ENCODE measurements around the gene BTBD17. TPM values are rescaled to one million over a fixed set of nuclear protein-coding genes. Genes with fewer than 3 reads are reported as not detected.

The BTBD17 gene
- total and polyA plus RNA-seq, 12 donors, result not detected

DNA sequence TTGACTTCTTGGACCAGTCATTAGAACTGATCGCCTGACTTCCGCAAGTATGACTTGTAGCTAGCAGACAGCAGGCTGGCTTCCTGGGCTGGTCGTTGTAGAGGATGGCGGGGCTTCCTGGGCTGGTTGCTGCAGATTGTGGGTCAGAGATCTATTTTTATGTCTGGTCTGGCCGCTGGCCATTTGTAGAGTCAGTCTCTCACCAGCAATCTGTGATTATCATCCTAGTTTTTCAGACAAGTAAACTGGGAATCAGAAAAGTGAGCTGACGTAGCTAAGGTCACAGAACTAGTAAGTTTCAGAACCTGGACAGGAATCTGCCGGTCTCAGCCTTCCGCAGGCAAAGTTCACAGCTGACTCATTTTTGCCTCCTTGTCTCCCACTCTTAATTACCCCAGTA is 24.7 kb upstream of the BTBD17 start:
- 21 to 30% methylated on average over 8 of the region's 8 CpGs for WGBS, 2 donors
- peak; percentile 77 to 93 (median 88) for ATAC-seq
- Histone ChIP-seq H3K4me3 (no peak overlapping the region), H3K27ac (peak overlapping the region in 9 of 10 donors; percentile 56 to 81 (median 68)), H3K36me3 (no peaks in the 10 kb centered on the region), H3K4me1 (peaks cover 6 to 26% (median 14%) of the 10 kb centered on the region in 9 donors), H3K9me3 (no peaks in the 10 kb centered on the region), H3K27me3 (no peaks in the 10 kb centered on the region)
- DNase-seq, result peak; percentile 63 to 81
- TF ChIP-seq, protein P1, sequence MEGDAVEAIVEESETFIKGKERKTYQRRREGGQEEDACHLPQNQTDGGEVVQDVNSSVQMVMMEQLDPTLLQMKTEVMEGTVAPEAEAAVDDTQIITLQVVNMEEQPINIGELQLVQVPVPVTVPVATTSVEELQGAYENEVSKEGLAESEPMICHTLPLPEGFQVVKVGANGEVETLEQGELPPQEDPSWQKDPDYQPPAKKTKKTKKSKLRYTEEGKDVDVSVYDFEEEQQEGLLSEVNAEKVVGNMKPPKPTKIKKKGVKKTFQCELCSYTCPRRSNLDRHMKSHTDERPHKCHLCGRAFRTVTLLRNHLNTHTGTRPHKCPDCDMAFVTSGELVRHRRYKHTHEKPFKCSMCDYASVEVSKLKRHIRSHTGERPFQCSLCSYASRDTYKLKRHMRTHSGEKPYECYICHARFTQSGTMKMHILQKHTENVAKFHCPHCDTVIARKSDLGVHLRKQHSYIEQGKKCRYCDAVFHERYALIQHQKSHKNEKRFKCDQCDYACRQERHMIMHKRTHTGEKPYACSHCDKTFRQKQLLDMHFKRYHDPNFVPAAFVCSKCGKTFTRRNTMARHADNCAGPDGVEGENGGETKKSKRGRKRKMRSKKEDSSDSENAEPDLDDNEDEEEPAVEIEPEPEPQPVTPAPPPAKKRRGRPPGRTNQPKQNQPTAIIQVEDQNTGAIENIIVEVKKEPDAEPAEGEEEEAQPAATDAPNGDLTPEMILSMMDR (IDR thresholded peaks at IDR 0.05), result no peak
- intact Hi-C loops (cut with DNase I), result loop anchor here in 1 of 10 donors (5.0 kb wide), 1 partner anchor 36 kb away; no protein-coding TSS in a partner anchor

- Histone ChIP-seq H3K27ac (no peak overlapping the region), H3K36me3 (no peaks in the 10 kb centered on the region), H3K27me3 (no peaks in the 10 kb centered on the region), H3K4me3 (no peak overlapping the region), H3K4me1 (peaks cover 7 to 29% (median 18%) of the 10 kb centered on the region in 9 donors), H3K9me3 (no peaks in the 10 kb centered on the region)
- ATAC-seq, result no peak
- 88 to 93% methylated on average over 3 of the region's 3 CpGs for WGBS, 2 donors
- intact Hi-C loops (cut with DNase I), result loop anchor here in 1 of 10 donors (5.0 kb wide), 1 partner anchor 37 kb away; no protein-coding TSS in a partner anchor
- TF ChIP-seq, protein P1 (IDR thresholded peaks at IDR 0.05), result no peak
- DNase-seq, result no peak
These were observed 23.5 kb upstream of the BTBD17 start for GRCh38 chr17:74385201-74385600.

GRCh38 chr17:74383141-74383540 is 21.5 kb upstream of the BTBD17 start:
- H3K36me3 ChIP-seq, result no peaks in the 10 kb centered on the region
- H3K9me3 ChIP-seq, result no peaks in the 10 kb centered on the region
- 88 to 93% methylated on average over 5 of the region's 5 CpGs for WGBS, 2 donors
- TF ChIP-seq, protein P1 (IDR thresholded peaks at IDR 0.05), result no peak
- ATAC-seq, result no peak
- intact Hi-C loops (cut with DNase I), result loop anchor here in 2 of 10 donors (5.0 kb wide), 1 partner anchor 44 kb away; no protein-coding TSS in a partner anchor
- DNase-seq, result no peak
- H3K27me3 ChIP-seq, result no peaks in the 10 kb centered on the region
- no peak overlapping the region for H3K27ac ChIP-seq
- no peak overlapping the region for H3K4me3 ChIP-seq
- H3K4me1 ChIP-seq, result peaks cover 13 to 42% (median 29%) of the 10 kb centered on the region in 9 donors

- WGBS, 2 donors, result 79 to 82% methylated on average over 15 of the region's 15 CpGs
- Histone ChIP-seq H3K9me3 (no peaks in the 10 kb centered on the region), H3K4me3 (no peak overlapping the region), H3K4me1 (peaks cover 7 to 31% (median 18%) of the 10 kb centered on the region in 9 donors), H3K36me3 (no peaks in the 10 kb centered on the region), H3K27ac (peak overlapping the region in 2 of 10 donors; percentile 30 to 45), H3K27me3 (no peaks in the 10 kb centered on the region)
- ATAC-seq, result no peak
- TF ChIP-seq, protein P1 (IDR thresholded peaks at IDR 0.05), result no peak
- intact Hi-C loops (cut with DNase I), result loop anchor here in 3 of 10 donors (1.0 to 5.0 kb wide), 2 partner anchors 46 to 73 kb away; no protein-coding TSS in a partner anchor
- no peak for DNase-seq
These were observed 19.5 kb upstream of the BTBD17 start for GRCh38 chr17:74380959-74381808.

All from heart right ventricle (tissue), 16 donors.